MM.1S (cell line): ENCODE data around the gene CASP10.

Experiments
- DNase-seq: peaks from one replicate; pipeline ENCODE4 v3.0.0-alpha.2; 2015
- H2AFZ ChIP-seq: fragments of 300-600 bp; sonication (generic); 2 replicates; pipeline ENCODE4 v1.6.0; 2016; ENCODE audit warnings: antibody characterized with exemption, low read length
- H3F3A ChIP-seq: fragments of 300-600 bp; sonication (generic); 2 replicates; pipeline ENCODE4 v1.6.1; 2016; ENCODE audit warnings: mild to moderate bottlenecking, antibody characterized with exemption, low read length, moderate library complexity, mixed read lengths; ENCODE audit not compliant: insufficient read depth
- H3K27ac ChIP-seq: fragments of 300-600 bp; sonication (generic); 2 replicates; pipeline ENCODE4 v1.5.1; 2016; ENCODE audit warnings: mild to moderate bottlenecking, low read length
- H3K27me3 ChIP-seq: fragments of 300-600 bp; sonication (generic); replicated peaks from 2 replicates; pipeline ENCODE4 v1.6.0; 2016; ENCODE audit warnings: low read length; ENCODE audit not compliant: insufficient read depth
- H3K36me3 ChIP-seq: fragments of 300-600 bp; sonication (generic); replicated peaks from 2 replicates; pipeline ENCODE4 v1.6.1; 2016; ENCODE audit warnings: mild to moderate bottlenecking, low read length, mixed read lengths; ENCODE audit not compliant: insufficient read depth
- H3K4me1 ChIP-seq: fragments of 300-600 bp; sonication (generic); 2 replicates; pipeline ENCODE4 v1.6.1; 2016; ENCODE audit warnings: low read length, mixed read lengths
- H3K4me2 ChIP-seq: fragments of 300-600 bp; sonication (generic); 2 replicates; pipeline ENCODE4 v1.6.0; 2016; ENCODE audit warnings: low read depth, low read length
- H3K4me3 ChIP-seq: fragments of 300-600 bp; sonication (generic); 2 replicates; pipeline ENCODE4 v1.5.1; 2016; ENCODE audit warnings: low read length, mixed read lengths
- H3K79me2 ChIP-seq: fragments of 300-600 bp; sonication (generic); 2 replicates; pipeline ENCODE4 v1.6.1; 2016; ENCODE audit warnings: mixed run types, low read length, mixed read lengths
- H3K9ac ChIP-seq: fragments of 300-600 bp; sonication (generic); 2 replicates; pipeline ENCODE4 v1.6.1; 2016; ENCODE audit warnings: low read length, mixed read lengths
- H3K9me2 ChIP-seq: fragments of 300-600 bp; sonication (generic); replicated peaks from 2 replicates; pipeline ENCODE4 v1.6.1; 2016; ENCODE audit warnings: mild to moderate bottlenecking, low read length, mixed read lengths; ENCODE audit not compliant: insufficient read depth
- H3K9me3 ChIP-seq: fragments of 300-600 bp; sonication (generic); replicated peaks from 2 replicates; pipeline ENCODE4 v1.6.1; 2016; ENCODE audit warnings: mild to moderate bottlenecking, low read length, mixed read lengths; ENCODE audit not compliant: insufficient read depth
- H4K20me1 ChIP-seq: fragments of 300-600 bp; sonication (generic); 2 replicates; pipeline ENCODE4 v1.6.1; 2016; ENCODE audit warnings: mild to moderate bottlenecking, low read length, moderate library complexity, mixed read lengths; ENCODE audit not compliant: insufficient read depth
- EZH2 ChIP-seq: fragments of 300-600 bp; sonication (generic); optimal IDR thresholded peaks from 2 replicates; pipeline ENCODE3; 2017; ENCODE audit warnings: low read depth, mild to moderate bottlenecking, antibody characterized with exemption, low read length, mixed read lengths
- EZH2phosphoT487 ChIP-seq: fragments of 300-600 bp; sonication (generic); IDR thresholded peaks from 2 replicates; pipeline ENCODE4 v1.6.1; 2018; ENCODE audit warnings: antibody characterized with exemption, low read length
- TF ChIP-seq, protein P1 (sequence below): fragments of 300-600 bp; sonication (generic); IDR thresholded peaks from 2 replicates; pipeline ENCODE4 v1.5.1; 2016; ENCODE audit warnings: antibody characterized with exemption, low read length, mixed read lengths

Gene CASP10

DNA sequence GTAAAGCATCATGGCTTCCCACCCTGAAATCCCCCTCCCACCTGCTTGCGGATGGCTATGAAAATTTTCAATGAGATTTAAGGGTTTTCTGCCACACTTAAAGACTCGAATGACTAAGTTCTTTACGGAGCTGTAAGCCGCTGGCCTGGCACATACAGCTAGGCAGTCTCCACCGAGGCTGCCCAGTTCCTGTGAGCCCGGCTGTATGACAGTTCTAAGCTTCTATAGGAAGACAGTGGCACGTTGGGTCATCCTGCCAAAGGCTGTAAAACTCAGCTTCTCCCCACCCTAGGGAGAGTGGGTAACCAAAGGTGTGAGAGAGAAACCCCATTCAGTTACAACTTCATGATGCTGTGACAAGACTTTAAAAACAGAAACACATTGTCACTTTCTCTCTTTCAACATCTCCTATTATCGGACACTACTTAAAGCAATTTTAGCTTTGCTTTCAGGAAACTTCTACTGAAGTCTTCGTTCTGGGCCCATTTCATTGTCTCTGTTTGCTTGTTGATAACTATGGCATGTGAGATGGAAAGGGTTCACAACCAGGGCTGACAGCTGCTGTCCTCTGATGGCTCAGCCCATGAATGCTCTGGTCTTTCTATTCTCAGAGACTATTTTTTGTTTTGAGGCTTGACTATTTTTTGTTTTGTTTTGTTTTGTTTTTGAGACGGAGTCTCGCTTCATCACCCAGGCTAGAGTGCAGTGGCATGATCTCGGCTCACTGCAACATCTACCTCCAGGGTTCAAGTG lies 84.5 kb downstream of the CASP10 start:
- Histone ChIP-seq H3K27ac (no peak overlapping the region), H3K36me3 (peaks cover 13% of the 10 kb centered on the region), H3K9me2 (no peaks in the 10 kb centered on the region), H3K9me3 (no peaks in the 10 kb centered on the region), H3F3A (peaks cover 14% of the 10 kb centered on the region), H3K4me1 (peaks cover 25% of the 10 kb centered on the region; the same call in 1 of the 2 replicates), H2AFZ (no peak overlapping the region), H3K4me2 (no peak overlapping the region), H3K4me3 (no peak overlapping the region), H3K79me2 (peaks cover 100% of the 10 kb centered on the region), H3K27me3 (no peaks in the 10 kb centered on the region), H4K20me1 (peaks cover 45% of the 10 kb centered on the region), H3K9ac (no peak overlapping the region)
- no peak for DNase-seq
- TF ChIP-seq, protein P1, sequence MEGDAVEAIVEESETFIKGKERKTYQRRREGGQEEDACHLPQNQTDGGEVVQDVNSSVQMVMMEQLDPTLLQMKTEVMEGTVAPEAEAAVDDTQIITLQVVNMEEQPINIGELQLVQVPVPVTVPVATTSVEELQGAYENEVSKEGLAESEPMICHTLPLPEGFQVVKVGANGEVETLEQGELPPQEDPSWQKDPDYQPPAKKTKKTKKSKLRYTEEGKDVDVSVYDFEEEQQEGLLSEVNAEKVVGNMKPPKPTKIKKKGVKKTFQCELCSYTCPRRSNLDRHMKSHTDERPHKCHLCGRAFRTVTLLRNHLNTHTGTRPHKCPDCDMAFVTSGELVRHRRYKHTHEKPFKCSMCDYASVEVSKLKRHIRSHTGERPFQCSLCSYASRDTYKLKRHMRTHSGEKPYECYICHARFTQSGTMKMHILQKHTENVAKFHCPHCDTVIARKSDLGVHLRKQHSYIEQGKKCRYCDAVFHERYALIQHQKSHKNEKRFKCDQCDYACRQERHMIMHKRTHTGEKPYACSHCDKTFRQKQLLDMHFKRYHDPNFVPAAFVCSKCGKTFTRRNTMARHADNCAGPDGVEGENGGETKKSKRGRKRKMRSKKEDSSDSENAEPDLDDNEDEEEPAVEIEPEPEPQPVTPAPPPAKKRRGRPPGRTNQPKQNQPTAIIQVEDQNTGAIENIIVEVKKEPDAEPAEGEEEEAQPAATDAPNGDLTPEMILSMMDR: no peak
- no peak for TF ChIP-seq EZH2
- no peak for TF ChIP-seq EZH2phosphoT487

DNA sequence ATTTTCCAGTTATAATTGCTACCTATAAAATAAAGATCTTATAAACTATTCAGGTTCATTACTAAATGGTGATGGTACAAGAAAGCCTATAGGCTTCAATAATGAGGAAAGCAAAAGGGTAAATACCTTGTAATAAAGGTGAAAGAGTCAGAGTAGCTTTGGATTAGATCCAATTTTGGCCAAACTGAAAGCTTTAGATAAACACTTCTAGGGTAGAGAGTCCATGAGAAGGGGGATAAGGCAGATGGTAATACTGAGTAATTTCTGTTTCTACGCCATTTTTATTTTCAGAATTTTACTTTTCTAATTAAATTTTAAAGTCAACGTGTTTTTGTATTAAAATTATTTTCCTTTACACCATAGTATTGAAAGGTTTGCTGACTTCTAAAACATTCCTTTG lies 86.8 kb downstream of the CASP10 start:
- DNase-seq: no peak
- Histone ChIP-seq H3K4me2 (no peak overlapping the region), H3K27ac (no peak overlapping the region), H3K79me2 (peaks cover 99% of the 10 kb centered on the region), H2AFZ (no peak overlapping the region), H3K9me2 (no peaks in the 10 kb centered on the region), H3F3A (peaks cover 3% of the 10 kb centered on the region; the same call in 1 of the 2 replicates), H3K9me3 (no peaks in the 10 kb centered on the region), H3K36me3 (peaks cover 14% of the 10 kb centered on the region), H3K4me1 (peaks cover 9% of the 10 kb centered on the region; the same call in 1 of the 2 replicates), H3K4me3 (no peak overlapping the region), H3K9ac (no peak overlapping the region), H3K27me3 (no peaks in the 10 kb centered on the region), H4K20me1 (peaks cover 33% of the 10 kb centered on the region)
- TF ChIP-seq EZH2: no peak

- peak; percentile 7 for DNase-seq
- Histone ChIP-seq H3K4me2 (no peak overlapping the region), H3F3A (peaks cover 3% of the 10 kb centered on the region; the same call in 1 of the 2 replicates), H3K4me3 (no peak overlapping the region), H3K9me3 (no peaks in the 10 kb centered on the region), H3K36me3 (peaks cover 21% of the 10 kb centered on the region), H3K27ac (no peak overlapping the region), H3K27me3 (no peaks in the 10 kb centered on the region), H3K9ac (no peak overlapping the region), H4K20me1 (peaks cover 29% of the 10 kb centered on the region), H2AFZ (no peak overlapping the region), H3K79me2 (peaks cover 99% of the 10 kb centered on the region), H3K4me1 (peaks cover 7% of the 10 kb centered on the region; the same call in 1 of the 2 replicates), H3K9me2 (no peaks in the 10 kb centered on the region)
- TF ChIP-seq EZH2: no peak
- no peak for TF ChIP-seq EZH2phosphoT487
- TF ChIP-seq, protein P1: peak; percentile 13; the same call in 1 of the 2 replicates
These were observed 87.5 kb downstream of the CASP10 start for GRCh38 chr2:201270293-201271001.
